ENCODE results near the gene CPS1. TPM values are rescaled to one million over a fixed set of nuclear protein-coding genes. Genes with fewer than 3 reads are reported as not detected.

CPS1 gene
- total RNA-seq, 2 experiments from 2014 or later = 0.96 to 1.3 TPM

- no peak overlapping the region for H3K27ac Mint-ChIP-seq
- CTCF ChIA-PET = no interaction called here
- DNase-seq = no peak
- no peaks in the 10 kb centered on the region for H3K27me3 Mint-ChIP-seq
- no peaks in the 10 kb centered on the region for H3K4me1 Mint-ChIP-seq
- ATAC-seq = no peak
- H3K36me3 Mint-ChIP-seq = no peaks in the 10 kb centered on the region
- no peak overlapping the region for H3K4me3 Mint-ChIP-seq
- no peaks in the 10 kb centered on the region for H3K9me3 Mint-ChIP-seq (ENCODE audit: low read depth)
Measured at GRCh38 chr2:210687786-210688470, 131.5 kb downstream of the CPS1 start.

GRCh38 chr2:210707900-210708299 lies 151.5 kb downstream of the CPS1 start:
- H3K27ac Mint-ChIP-seq = no peak overlapping the region
- no peaks in the 10 kb centered on the region for H3K27me3 Mint-ChIP-seq
- ATAC-seq (no peak), DNase-seq (no peak)
- no peak overlapping the region for H3K4me3 Mint-ChIP-seq
- CTCF ChIA-PET = no interaction called here
- H3K4me1 Mint-ChIP-seq = no peaks in the 10 kb centered on the region
- no peaks in the 10 kb centered on the region for H3K9me3 Mint-ChIP-seq (ENCODE audit: low read depth)
- H3K36me3 Mint-ChIP-seq = no peaks in the 10 kb centered on the region

- DNase-seq (no peak), ATAC-seq (no peak)
- H3K4me1 Mint-ChIP-seq = no peaks in the 10 kb centered on the region
- no peak overlapping the region for H3K27ac Mint-ChIP-seq
- H3K36me3 Mint-ChIP-seq = no peaks in the 10 kb centered on the region
- CTCF ChIA-PET = interaction anchor here (1.3 kb wide), 1 partner anchor 15 kb away, joined by 3 read pairs; no protein-coding TSS in a partner anchor
- H3K9me3 Mint-ChIP-seq (ENCODE audit: low read depth) = no peaks in the 10 kb centered on the region
- no peaks in the 10 kb centered on the region for H3K27me3 Mint-ChIP-seq
- no peak overlapping the region for H3K4me3 Mint-ChIP-seq
Measured at GRCh38 chr2:210713122-210713521, 156.7 kb downstream of the CPS1 start.

- no peaks in the 10 kb centered on the region for H3K9me3 Mint-ChIP-seq (ENCODE audit: low read depth)
- H3K4me1 Mint-ChIP-seq = no peaks in the 10 kb centered on the region
- DNase-seq (no peak), ATAC-seq (no peak)
- no peaks in the 10 kb centered on the region for H3K36me3 Mint-ChIP-seq
- no peaks in the 10 kb centered on the region for H3K27me3 Mint-ChIP-seq
- H3K27ac Mint-ChIP-seq = no peak overlapping the region
- no peak overlapping the region for H3K4me3 Mint-ChIP-seq
- CTCF ChIA-PET = no interaction called here
Measured at GRCh38 chr2:210715560-210716082, 159.2 kb downstream of the CPS1 start.

DNA sequence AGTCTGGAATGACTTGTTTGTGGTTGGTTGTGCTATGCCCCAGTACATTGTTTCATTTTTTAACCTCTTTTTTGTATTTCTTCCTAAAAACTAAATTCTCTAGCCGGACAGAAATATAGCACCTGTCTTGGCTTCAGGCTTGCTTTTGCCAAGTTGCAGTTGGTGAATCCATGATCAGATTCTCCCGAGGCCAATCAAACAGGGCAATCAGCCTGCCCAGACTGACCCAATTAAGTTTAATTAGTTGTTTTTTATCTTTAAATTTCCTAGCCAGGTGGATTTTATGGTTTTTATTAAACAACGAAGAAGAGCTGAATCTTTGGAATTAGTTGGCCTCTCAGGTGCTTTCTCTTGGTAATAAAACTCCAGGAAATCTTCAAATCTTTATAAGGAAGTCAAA lies 162.1 kb downstream of the CPS1 start:
- Mint-ChIP-seq H3K36me3 (no peaks in the 10 kb centered on the region), H3K27me3 (no peaks in the 10 kb centered on the region), H3K4me3 (no peak overlapping the region), H3K9me3 (ENCODE audit: low read depth) (no peaks in the 10 kb centered on the region), H3K27ac (no peak overlapping the region), H3K4me1 (no peaks in the 10 kb centered on the region)
- DNase-seq (no peak), ATAC-seq (no peak)
- CTCF ChIA-PET = no interaction called here

GRCh38 chr2:210722092-210722491 lies 165.7 kb downstream of the CPS1 start:
- no peak for ATAC-seq
- CTCF ChIA-PET = no interaction called here

DNA sequence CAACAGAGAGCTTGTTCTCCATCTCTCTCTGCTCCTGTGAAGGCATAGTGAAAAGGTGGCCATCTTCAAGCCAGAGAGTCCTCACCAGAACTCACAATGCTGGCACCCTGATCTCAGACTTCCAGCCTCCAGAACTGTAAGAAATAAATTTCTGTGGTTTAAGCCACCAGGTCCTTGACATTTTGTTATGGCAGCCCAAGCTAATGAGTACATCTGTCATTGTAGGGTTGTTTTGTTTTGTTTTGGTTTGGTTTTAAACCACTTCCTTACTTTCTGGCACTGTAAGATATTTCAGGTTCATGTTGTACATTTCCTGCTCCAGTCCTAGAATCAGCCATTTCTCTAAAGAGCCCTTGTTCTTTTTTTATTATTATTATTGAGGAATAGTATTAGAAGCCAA lies 171.2 kb downstream of the CPS1 start:
- no peaks in the 10 kb centered on the region for H3K27me3 Mint-ChIP-seq
- no peak overlapping the region for H3K27ac Mint-ChIP-seq
- no peaks in the 10 kb centered on the region for H3K9me3 Mint-ChIP-seq (ENCODE audit: low read depth)
- DNase-seq (no peak), ATAC-seq (peak; percentile 27)
- CTCF ChIA-PET = interaction anchor here (1.0 kb wide), 1 partner anchor 14 kb away, joined by 3 read pairs; no protein-coding TSS in a partner anchor
- H3K36me3 Mint-ChIP-seq = no peaks in the 10 kb centered on the region
- H3K4me1 Mint-ChIP-seq = peaks cover 10% of the 10 kb centered on the region
- H3K4me3 Mint-ChIP-seq = no peak overlapping the region

More at GRCh38 chr2:210722092-210722491, 165.7 kb downstream of the CPS1 start:
- Mint-ChIP-seq H3K36me3 (no peaks in the 10 kb centered on the region), H3K4me3 (no peak overlapping the region), H3K9me3 (ENCODE audit: low read depth) (no peaks in the 10 kb centered on the region), H3K27me3 (no peaks in the 10 kb centered on the region), H3K27ac (no peak overlapping the region), H3K4me1 (no peaks in the 10 kb centered on the region)
- no peak for DNase-seq

Other genes with a start within 250 kb of the CPS1 start
- gene MYL1, start 241.4 kb upstream of the CPS1 start, total RNA-seq = not detected
- 10 to 100 TPM; 34.7 to 37.9 TPM for gene LANCL1, start 79.8 kb upstream of the CPS1 start, total RNA-seq